BLaER1 (cell line): ENCODE data around the gene LONP2.

ENCODE experiments used
- H3K27ac ChIP-seq: shearing (Covaris generic); formaldehyde crosslinking; 2 replicates; pipeline ENCODE4 v1.8.1; 2022
- H3K27me3 ChIP-seq: shearing (Covaris generic); formaldehyde crosslinking; 2 replicates; pipeline ENCODE4 v1.8.1; 2022
- H3K36me3 ChIP-seq: shearing (Covaris generic); formaldehyde crosslinking; 2 replicates; pipeline ENCODE4 v1.8.1; 2022
- H3K4me1 ChIP-seq: shearing (Covaris generic); formaldehyde crosslinking; 2 replicates; pipeline ENCODE4 v1.8.1; 2022
- H3K4me2 ChIP-seq: shearing (Covaris generic); formaldehyde crosslinking; 2 replicates; pipeline ENCODE4 v1.8.1; 2022
- H3K4me3 ChIP-seq: shearing (Covaris generic); formaldehyde crosslinking; 2 replicates; pipeline ENCODE4 v1.8.1; 2022
- H3K9ac ChIP-seq: shearing (Covaris generic); formaldehyde crosslinking; 2 replicates; pipeline ENCODE4 v1.8.1; 2022
- H3K9me3 ChIP-seq: shearing (Covaris generic); formaldehyde crosslinking; 2 replicates; pipeline ENCODE4 v1.8.1; 2022
- H4K20me1 ChIP-seq: shearing (Covaris generic); formaldehyde crosslinking; 2 replicates; pipeline ENCODE4 v1.8.1; 2022
- Cebpa-rat ChIP-seq: shearing (Covaris generic); IDR thresholded peaks from 2 replicates; pipeline ENCODE4 v1.8.1; 2022

Gene LONP2

GRCh38 chr16:48330189-48330840 lies 86.2 kb downstream of the LONP2 start:
- Histone ChIP-seq H3K4me2 (no peak overlapping the region), H3K9me3 (no peaks in the 10 kb centered on the region), H3K9ac (no peak overlapping the region), H3K36me3 (peaks cover 67% of the 10 kb centered on the region), H3K4me3 (no peak overlapping the region), H3K4me1 (no peaks in the 10 kb centered on the region; the same call in 1 of the 2 replicates), H4K20me1 (0 out of 2 replicates have a peak, but pooled peaks cover 6% of the 10 kb centered on the region), H3K27me3 (no peaks in the 10 kb centered on the region), H3K27ac (no peak overlapping the region)
- TF ChIP-seq Cebpa-rat: no peak

- H3K36me3 ChIP-seq: peaks cover 67% of the 10 kb centered on the region
- no peak overlapping the region for H3K27ac ChIP-seq
- no peaks in the 10 kb centered on the region; the same call in 1 of the 2 replicates for H3K4me1 ChIP-seq
- H3K4me3 ChIP-seq: no peak overlapping the region
- H3K9me3 ChIP-seq: no peaks in the 10 kb centered on the region
- H3K27me3 ChIP-seq: no peaks in the 10 kb centered on the region
- TF ChIP-seq Cebpa-rat: no peak
- H4K20me1 ChIP-seq: 0 out of 2 replicates have a peak, but pooled peaks cover 6% of the 10 kb centered on the region
- no peak overlapping the region for H3K9ac ChIP-seq
- H3K4me2 ChIP-seq: no peak overlapping the region
Measured at GRCh38 chr16:48330841-48331192, 86.7 kb downstream of the LONP2 start.

- 0 out of 2 replicates have a peak, but pooled peaks cover 6% of the 10 kb centered on the region for H4K20me1 ChIP-seq
- no peaks in the 10 kb centered on the region for H3K4me1 ChIP-seq
- no peaks in the 10 kb centered on the region for H3K9me3 ChIP-seq
- no peak; the same call in 1 of the 2 replicates for TF ChIP-seq Cebpa-rat
- H3K9ac ChIP-seq: no peak overlapping the region
- H3K27ac ChIP-seq: no peak overlapping the region
- H3K4me2 ChIP-seq: no peak overlapping the region
- H3K4me3 ChIP-seq: no peak overlapping the region
- no peaks in the 10 kb centered on the region for H3K27me3 ChIP-seq
- H3K36me3 ChIP-seq: peaks cover 74% of the 10 kb centered on the region
Measured at GRCh38 chr16:48332978-48333377, 88.9 kb downstream of the LONP2 start.

- no peak for TF ChIP-seq Cebpa-rat
- no peak overlapping the region for H3K27ac ChIP-seq
- H3K4me3 ChIP-seq: no peak overlapping the region
- no peaks in the 10 kb centered on the region for H3K4me1 ChIP-seq
- no peaks in the 10 kb centered on the region for H3K27me3 ChIP-seq
- 0 out of 2 replicates have a peak, but pooled peaks cover 6% of the 10 kb centered on the region for H4K20me1 ChIP-seq
- H3K36me3 ChIP-seq: peaks cover 85% of the 10 kb centered on the region
- H3K4me2 ChIP-seq: no peak overlapping the region
- H3K9ac ChIP-seq: no peak overlapping the region
- no peaks in the 10 kb centered on the region for H3K9me3 ChIP-seq
Measured at GRCh38 chr16:48334325-48334724, 90.2 kb downstream of the LONP2 start.

GRCh38 chr16:48335961-48336360 lies 91.9 kb downstream of the LONP2 start:
- no peak overlapping the region for H3K4me2 ChIP-seq
- no peak for TF ChIP-seq Cebpa-rat
- no peaks in the 10 kb centered on the region for H4K20me1 ChIP-seq
- H3K9ac ChIP-seq: no peak overlapping the region
- no peak overlapping the region for H3K27ac ChIP-seq
- no peaks in the 10 kb centered on the region for H3K9me3 ChIP-seq
- peaks cover 91% of the 10 kb centered on the region for H3K36me3 ChIP-seq
- H3K27me3 ChIP-seq: no peaks in the 10 kb centered on the region
- no peaks in the 10 kb centered on the region for H3K4me1 ChIP-seq
- H3K4me3 ChIP-seq: no peak overlapping the region

- Histone ChIP-seq H3K4me2 (no peak overlapping the region), H3K4me1 (no peaks in the 10 kb centered on the region), H3K9me3 (no peaks in the 10 kb centered on the region), H3K27me3 (no peaks in the 10 kb centered on the region), H4K20me1 (no peaks in the 10 kb centered on the region), H3K9ac (no peak overlapping the region), H3K27ac (no peak overlapping the region), H3K4me3 (no peak overlapping the region), H3K36me3 (peaks cover 96% of the 10 kb centered on the region)
- no peak for TF ChIP-seq Cebpa-rat
Measured at GRCh38 chr16:48340054-48340453, 96.0 kb downstream of the LONP2 start.

- Histone ChIP-seq H3K4me2 (no peak overlapping the region), H3K27me3 (no peaks in the 10 kb centered on the region), H3K9me3 (no peaks in the 10 kb centered on the region), H3K27ac (no peak overlapping the region), H3K36me3 (peaks cover 90% of the 10 kb centered on the region), H3K4me1 (no peaks in the 10 kb centered on the region), H3K4me3 (no peak overlapping the region), H3K9ac (no peak overlapping the region), H4K20me1 (no peaks in the 10 kb centered on the region; the same call in 1 of the 2 replicates)
- TF ChIP-seq Cebpa-rat: no peak
Measured at GRCh38 chr16:48342591-48342990, 98.5 kb downstream of the LONP2 start.

- Histone ChIP-seq H3K27me3 (no peaks in the 10 kb centered on the region), H3K4me3 (no peak overlapping the region), H3K9me3 (no peaks in the 10 kb centered on the region), H3K27ac (no peak overlapping the region), H4K20me1 (peaks cover 19% of the 10 kb centered on the region), H3K4me2 (no peak overlapping the region), H3K36me3 (peaks cover 89% of the 10 kb centered on the region), H3K4me1 (no peaks in the 10 kb centered on the region), H3K9ac (no peak overlapping the region)
- no peak for TF ChIP-seq Cebpa-rat
Measured at GRCh38 chr16:48347191-48347865, 103.2 kb downstream of the LONP2 start.

- no peak overlapping the region for H3K4me3 ChIP-seq
- H3K27ac ChIP-seq: no peak overlapping the region
- H3K4me2 ChIP-seq: no peak overlapping the region
- H3K9me3 ChIP-seq: no peaks in the 10 kb centered on the region
- H3K36me3 ChIP-seq: peaks cover 89% of the 10 kb centered on the region
- no peak overlapping the region for H3K9ac ChIP-seq
- H3K27me3 ChIP-seq: no peaks in the 10 kb centered on the region
- H4K20me1 ChIP-seq: peaks cover 26% of the 10 kb centered on the region
- no peak for TF ChIP-seq Cebpa-rat
- no peaks in the 10 kb centered on the region for H3K4me1 ChIP-seq
Measured at GRCh38 chr16:48347980-48348379, 103.9 kb downstream of the LONP2 start.

GRCh38 chr16:48350736-48351135 lies 106.6 kb downstream of the LONP2 start:
- H3K4me1 ChIP-seq: peaks cover 3% of the 10 kb centered on the region
- TF ChIP-seq Cebpa-rat: no peak
- no peak overlapping the region for H3K27ac ChIP-seq
- peaks cover 47% of the 10 kb centered on the region for H4K20me1 ChIP-seq
- H3K4me2 ChIP-seq: no peak overlapping the region
- no peak overlapping the region for H3K9ac ChIP-seq
- H3K9me3 ChIP-seq: no peaks in the 10 kb centered on the region
- peaks cover 86% of the 10 kb centered on the region for H3K36me3 ChIP-seq
- no peaks in the 10 kb centered on the region for H3K27me3 ChIP-seq
- H3K4me3 ChIP-seq: no peak overlapping the region
